ENCODE data around the gene C9orf153.
"Not testable (repeated sequence)": the region's sequence is repeated elsewhere in the genome, so short reads cannot be mapped to it uniquely, and the experiment has no call there.

Gene C9orf153

GRCh38 chr9:86262492-86262891, 3.0 kb upstream of the C9orf153 start:
- DNase-seq: no peak

GRCh38 chr9:86257391-86257790, 2.1 kb downstream of the C9orf153 start:
- no peak for DNase-seq

DNA sequence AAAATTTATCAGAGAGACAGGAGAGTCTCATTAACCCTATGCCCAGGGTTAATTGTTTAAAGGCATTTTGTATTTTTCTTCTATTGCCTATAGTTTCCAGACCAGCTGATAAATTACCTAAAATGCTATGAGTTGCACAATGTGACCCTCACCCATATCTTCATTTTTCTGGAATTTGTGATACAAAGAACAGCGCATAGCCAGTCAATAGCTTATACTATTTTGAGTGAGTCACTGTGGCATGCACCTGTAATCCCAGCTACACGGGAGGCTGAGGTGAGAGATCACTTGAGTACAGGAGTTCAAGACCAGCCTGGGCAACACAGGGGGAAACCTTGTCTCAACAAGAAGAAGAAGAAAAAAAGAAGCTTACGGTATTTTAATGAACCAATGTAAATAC, 2.8 kb downstream of the C9orf153 start:
- no peak for DNase-seq

GRCh38 chr9:86253577-86253976, 5.9 kb downstream of the C9orf153 start:
- no peak for DNase-seq

- DNase-seq: no peak
Measured at GRCh38 chr9:86252870-86253269, 6.6 kb downstream of the C9orf153 start.

DNA sequence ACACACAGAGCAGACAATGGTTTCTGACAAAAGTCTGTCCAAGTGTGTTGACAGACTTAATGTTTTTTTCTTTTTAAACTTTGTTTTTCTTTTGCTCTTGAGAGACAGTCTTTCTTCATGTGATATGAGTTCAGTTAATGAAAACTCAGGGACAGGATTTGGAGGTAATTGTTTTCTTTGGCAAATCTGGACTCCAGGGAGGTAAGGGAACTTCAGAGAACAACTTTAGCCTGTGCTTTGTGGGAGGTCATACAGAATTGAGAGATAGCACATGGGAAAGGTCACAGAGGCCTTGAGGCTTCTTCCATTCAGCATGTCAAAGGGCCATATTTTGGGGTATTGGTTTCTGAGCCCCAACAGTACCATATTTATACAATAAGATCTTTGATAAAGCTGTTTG, 9.3 kb downstream of the C9orf153 start:
- DNase-seq: no peak

GRCh38 chr9:86248746-86249145, 10.7 kb downstream of the C9orf153 start:
- DNase-seq: no peak

DNA sequence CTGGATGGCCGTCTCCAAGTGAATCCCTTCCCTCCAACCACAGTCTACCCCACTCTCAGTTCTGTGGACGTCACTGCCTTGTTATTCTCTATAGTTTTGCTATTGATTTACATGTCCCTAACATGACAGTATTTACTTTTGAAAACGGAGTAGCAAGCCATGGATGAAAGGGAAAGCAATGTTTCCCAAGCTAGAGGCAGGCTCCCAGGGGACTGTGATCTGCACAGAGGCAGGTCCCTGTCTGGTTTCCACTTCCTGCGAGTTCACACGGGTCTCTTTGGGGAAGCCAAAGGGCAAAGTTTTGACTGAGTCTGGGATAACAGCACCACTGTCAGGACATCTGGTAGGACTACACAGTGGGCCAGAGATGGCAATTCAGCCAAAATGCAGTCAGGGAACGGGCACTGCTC, 12.7 kb downstream of the C9orf153 start:
- no peak for DNase-seq

- no peak for DNase-seq
Measured at GRCh38 chr9:86242071-86242470, 17.4 kb downstream of the C9orf153 start.

DNA sequence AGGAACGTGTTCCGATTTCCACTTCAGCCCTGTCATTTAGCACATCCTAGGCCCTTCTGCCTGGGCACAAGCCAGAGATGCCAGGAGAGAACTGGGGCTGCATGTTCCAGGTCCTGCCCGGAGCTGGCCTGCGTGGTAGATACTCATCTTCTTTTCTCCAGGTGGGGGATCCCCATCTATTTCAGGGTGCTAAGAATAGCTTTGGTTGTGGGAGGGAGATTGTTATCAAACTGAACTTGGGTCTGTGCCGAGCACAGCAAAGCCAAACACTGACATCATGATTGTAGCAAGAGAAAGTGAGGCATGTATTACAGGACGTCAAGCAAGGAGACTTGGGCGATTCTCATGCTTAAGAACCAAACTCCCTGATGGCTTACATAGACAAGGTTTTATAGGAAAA, 18.2 kb downstream of the C9orf153 start:
- DNase-seq: no peak

- no peak for DNase-seq
Measured at GRCh38 chr9:86238861-86239770, 20.3 kb downstream of the C9orf153 start.

- no peak for DNase-seq
Measured at GRCh38 chr9:86230858-86231257, 28.6 kb downstream of the C9orf153 start.

- DNase-seq: no peak
Measured at GRCh38 chr9:86222667-86223066, 36.8 kb downstream of the C9orf153 start.

- DNase-seq: no peak
Measured at GRCh38 chr9:86219606-86220005, 39.9 kb downstream of the C9orf153 start.

- DNase-seq: no peak
Measured at GRCh38 chr9:86217076-86217755, 42.2 kb downstream of the C9orf153 start.

DNA sequence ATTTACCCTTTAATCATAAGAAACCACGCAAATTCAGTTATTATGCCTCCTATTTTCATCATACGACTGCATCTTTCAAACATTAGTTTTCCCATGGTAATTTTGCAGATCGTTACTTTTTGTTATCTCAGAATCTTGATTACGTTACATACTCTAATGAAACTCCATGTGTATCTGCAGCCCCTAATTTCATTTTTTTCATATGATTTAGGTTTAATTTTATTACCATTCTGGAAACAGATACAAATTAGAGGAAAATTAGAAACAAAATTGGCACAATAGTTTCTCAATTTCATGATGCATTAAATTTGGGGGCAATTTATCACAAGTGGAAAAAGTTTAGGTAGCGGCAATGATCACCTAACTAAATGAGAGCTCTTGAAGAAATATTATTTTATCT, 52.3 kb downstream of the C9orf153 start:
- no peak for DNase-seq

DNA sequence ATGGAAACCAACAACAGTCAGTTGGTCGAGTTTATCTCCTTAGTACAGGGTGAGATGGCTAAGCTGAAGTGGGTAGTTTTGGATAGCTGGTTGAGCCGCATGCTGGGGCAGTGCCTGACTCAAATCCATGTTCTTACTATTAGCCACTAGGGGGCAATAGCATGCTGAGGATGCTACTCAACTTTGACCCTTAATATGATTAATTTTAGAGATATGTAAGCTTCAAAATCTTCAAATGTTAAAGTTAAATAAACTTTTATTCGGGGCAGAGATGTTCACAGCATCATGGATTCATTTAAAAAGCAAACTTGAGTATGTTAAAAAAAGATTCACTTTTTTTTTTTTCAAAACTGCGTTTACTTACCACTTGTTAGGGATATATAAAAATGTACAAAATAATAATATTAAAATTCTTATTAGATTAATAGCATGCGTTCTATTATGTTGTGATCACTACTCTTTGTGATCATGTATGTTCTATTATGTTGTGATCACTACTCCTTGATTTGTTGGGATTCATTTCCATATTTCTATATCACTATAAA, 57.0 kb downstream of the C9orf153 start:
- DNase-seq: peak; percentile 3

- no peak for DNase-seq
Measured at GRCh38 chr9:86201474-86202337, 57.8 kb downstream of the C9orf153 start.

- DNase-seq: no peak
Measured at GRCh38 chr9:86200599-86201162, 58.8 kb downstream of the C9orf153 start.

DNA sequence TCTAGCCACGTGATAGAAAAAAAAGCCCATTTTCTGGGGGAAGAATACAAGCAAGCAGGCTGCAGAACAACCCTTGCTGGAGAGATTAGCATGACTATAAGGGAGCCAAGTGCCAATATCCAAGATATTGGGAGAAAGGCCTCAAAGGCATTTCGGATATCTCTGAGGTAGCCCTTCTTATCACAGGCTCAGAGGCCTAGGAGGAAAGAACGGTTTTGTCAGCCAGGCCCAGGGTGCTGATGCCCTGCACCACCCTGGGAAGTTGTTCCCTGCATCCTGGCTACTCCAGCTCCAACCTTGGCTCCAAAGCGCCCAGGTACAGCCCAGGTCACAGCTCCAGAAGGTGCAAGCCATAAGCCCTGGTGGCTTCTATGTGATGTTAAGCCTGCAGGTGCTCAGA, 66.4 kb downstream of the C9orf153 start:
- DNase-seq: no peak

GRCh38 chr9:86190700-86191099, 68.8 kb downstream of the C9orf153 start:
- not testable (repeated sequence) for DNase-seq

DNA sequence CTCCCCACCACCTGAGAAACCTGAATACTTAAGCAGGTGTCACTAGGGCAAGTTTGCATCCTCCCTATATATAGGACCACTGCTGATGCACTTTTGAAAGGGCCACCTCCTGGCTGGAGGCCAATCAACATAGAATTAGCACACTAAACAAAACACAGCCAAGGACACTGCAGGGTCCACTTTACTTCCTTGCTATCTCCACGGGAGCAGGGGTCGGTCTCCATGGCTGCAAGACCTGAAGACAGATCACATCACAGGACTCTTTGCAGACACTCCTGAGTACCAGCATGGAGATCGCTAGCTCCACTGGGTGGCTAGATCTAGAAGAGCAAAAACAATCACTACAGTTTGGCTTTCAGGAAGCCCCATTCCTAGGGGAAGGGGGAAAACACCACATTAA, 72.3 kb downstream of the C9orf153 start:
- DNase-seq: no peak

DNA sequence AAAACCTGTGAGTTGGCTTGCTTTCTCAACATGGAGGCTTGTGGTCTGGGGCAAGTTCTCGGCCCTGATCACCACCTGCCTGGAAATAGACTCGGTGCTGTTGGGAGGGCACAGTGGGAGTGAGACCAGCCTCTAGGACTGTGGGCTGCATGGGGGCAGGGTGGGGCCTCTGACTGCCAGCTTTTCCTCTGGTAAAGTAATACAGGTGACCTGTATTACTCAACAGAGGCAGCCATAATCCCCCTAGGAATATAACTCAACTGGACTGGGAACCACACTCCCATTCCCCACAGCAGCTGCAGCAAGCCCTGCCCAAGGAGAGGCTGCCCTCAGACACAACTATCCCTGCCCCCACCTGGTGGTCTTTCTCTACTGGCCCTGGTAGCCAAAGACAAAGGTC, 72.8 kb downstream of the C9orf153 start:
- DNase-seq: no peak

Data from activated T-cell treated with anti-CD3 and anti-CD28 coated beads for 4 hours (primary cell).